Measurements from ENCODE around the gene ARHGAP5. TPM values are rescaled to one million over a fixed set of nuclear protein-coding genes. Genes with fewer than 3 reads are reported as not detected.

The ARHGAP5 gene
- total RNA-seq = 176 and 182 TPM in 2 replicates
- long read RNA-seq, full-length matches to known transcripts = 7 of 163 reads
- long read RNA-seq, partial matches to known transcripts = 83 of 163 reads
- long read RNA-seq, other reads (novel, unspliced or antisense) = 73 of 163 reads

- H3K27me3 Mint-ChIP-seq = no peaks in the 10 kb centered on the region
- peak within 1 kb of the TSS; percentile 93 for H3K4me3 Mint-ChIP-seq (ENCODE audit: low read depth)
- peaks cover 31% of the 10 kb centered on the region for H3K4me1 Mint-ChIP-seq (ENCODE audit: low read depth)
- peak within 1 kb of the TSS; percentile 99 for H3K27ac Mint-ChIP-seq
- H3K36me3 Mint-ChIP-seq (ENCODE audit: insufficient read depth) = no peaks in the 10 kb centered on the region
- TF ChIP-seq CTCF (IDR thresholded peaks at IDR 0.05; ENCODE audit: unreplicated experiment) = peak; percentile 38
- DNase-seq (ENCODE audit: low spot score, unreplicated experiment) = peak; percentile 76
- H3K9me3 Mint-ChIP-seq (ENCODE audit: low read depth) = no peaks in the 10 kb centered on the region
Measured at GRCh38 chr14:32077081-32078022, at the start of gene ARHGAP5. ARHGAP5 (plus strand) TSS chr14:32077304; CDS start chr14:32090670, 13,366 bp downstream.

GRCh38 chr14:32028599-32028998 is 48.5 kb upstream of the ARHGAP5 start:
- Mint-ChIP-seq H3K27ac (no peak overlapping the region), H3K4me1 (ENCODE audit: low read depth) (peaks cover 1% of the 10 kb centered on the region), H3K27me3 (no peaks in the 10 kb centered on the region), H3K36me3 (ENCODE audit: insufficient read depth) (no peaks in the 10 kb centered on the region), H3K4me3 (ENCODE audit: low read depth) (no peak overlapping the region), H3K9me3 (ENCODE audit: low read depth) (no peaks in the 10 kb centered on the region)
- DNase-seq (ENCODE audit: low spot score, unreplicated experiment) = no peak
- no peak for TF ChIP-seq CTCF (IDR thresholded peaks at IDR 0.05; ENCODE audit: unreplicated experiment)

- no peak overlapping the region for H3K27ac Mint-ChIP-seq
- TF ChIP-seq CTCF (IDR thresholded peaks at IDR 0.05; ENCODE audit: unreplicated experiment) = no peak
Measured at GRCh38 chr14:32033543-32033942, 43.6 kb upstream of the ARHGAP5 start.

GRCh38 chr14:32038876-32039275 is 38.2 kb upstream of the ARHGAP5 start:
- Mint-ChIP-seq H3K4me3 (ENCODE audit: low read depth) (no peak overlapping the region), H3K4me1 (ENCODE audit: low read depth) (peaks cover 8% of the 10 kb centered on the region), H3K27ac (no peak overlapping the region), H3K27me3 (no peaks in the 10 kb centered on the region), H3K9me3 (ENCODE audit: low read depth) (peaks cover 10% of the 10 kb centered on the region), H3K36me3 (ENCODE audit: insufficient read depth) (no peaks in the 10 kb centered on the region)
- no peak for DNase-seq (ENCODE audit: low spot score, unreplicated experiment)
- no peak for TF ChIP-seq CTCF (IDR thresholded peaks at IDR 0.05; ENCODE audit: unreplicated experiment)

More at GRCh38 chr14:32033543-32033942, 43.6 kb upstream of the ARHGAP5 start:
- DNase-seq (ENCODE audit: low spot score, unreplicated experiment) = no peak
- Mint-ChIP-seq H3K4me3 (ENCODE audit: low read depth) (no peak overlapping the region), H3K27me3 (no peaks in the 10 kb centered on the region), H3K4me1 (ENCODE audit: low read depth) (peaks cover 2% of the 10 kb centered on the region), H3K36me3 (ENCODE audit: insufficient read depth) (no peaks in the 10 kb centered on the region), H3K9me3 (ENCODE audit: low read depth) (no peaks in the 10 kb centered on the region)

- no peak overlapping the region for H3K4me3 Mint-ChIP-seq (ENCODE audit: low read depth)
- no peak for TF ChIP-seq CTCF (IDR thresholded peaks at IDR 0.05; ENCODE audit: unreplicated experiment)
- no peak overlapping the region for H3K27ac Mint-ChIP-seq
- peaks cover 9% of the 10 kb centered on the region for H3K4me1 Mint-ChIP-seq (ENCODE audit: low read depth)
- no peak for DNase-seq (ENCODE audit: low spot score, unreplicated experiment)
- H3K27me3 Mint-ChIP-seq = no peaks in the 10 kb centered on the region
- H3K9me3 Mint-ChIP-seq (ENCODE audit: low read depth) = peaks cover 10% of the 10 kb centered on the region
- no peaks in the 10 kb centered on the region for H3K36me3 Mint-ChIP-seq (ENCODE audit: insufficient read depth)
Measured at GRCh38 chr14:32039401-32040030, 37.6 kb upstream of the ARHGAP5 start.
